Gastrocnemius medialis (tissue), 4 donors: ENCODE data around the gene GIN1. TPM values are rescaled to one million over a fixed set of nuclear protein-coding genes. Genes with fewer than 3 reads are reported as not detected.

Source experiments
- ATAC-seq, 2 donors: fragments of 150-250 bp; one replicate each; pipeline ENCODE4 v1.9.1; 2016
- DNase-seq, 2 donors: peaks; one replicate each; pipeline ENCODE4 v3.0.0-alpha.2; 2019
- H3K27ac ChIP-seq, 4 donors: fragments of 200-600 bp; sonication (generic); 1 replicate in 1 of 4; 2 replicates in 3 of 4; pipeline ENCODE4 v1.5.1; 2016 to 2018; ENCODE audit warnings: mild to moderate bottlenecking in 2 of 4, moderate library complexity in 1 of 4
- H3K27me3 ChIP-seq, 3 donors: fragments of 200-600 bp; sonication (generic) in 2 of 3; 1 replicate in 1 of 3; 2 replicates in 2 of 3; pipeline versions ENCODE4 v1.5.1 to v1.6.0; 2016 to 2019; ENCODE audit warnings: mild to moderate bottlenecking in 1 of 3, moderate library complexity in 1 of 3
- H3K36me3 ChIP-seq, 2 donors: fragments of 200-600 bp; sonication (generic) in 1 of 2; one replicate each; pipeline ENCODE4 v1.5.1; 2017 to 2018
- H3K4me1 ChIP-seq, 2 donors: fragments of 200-600 bp; sonication (generic) in 1 of 2; one replicate each; pipeline ENCODE4 v1.5.1; 2016 to 2017; ENCODE audit warnings: mild to moderate bottlenecking in 2 of 2
- H3K4me3 ChIP-seq, 4 donors: fragments of 200-600 bp; sonication (generic) in 3 of 4; 1 replicate in 1 of 4; 2 replicates in 3 of 4; pipeline ENCODE4 v1.5.1; 2016 to 2019; ENCODE audit warnings: mild to moderate bottlenecking in 2 of 4
- H3K9me3 ChIP-seq, 3 donors: fragments of 200-600 bp; sonication (generic) in 2 of 3; 1 replicate in 1 of 3; 2 replicates in 2 of 3; pipeline ENCODE4 v1.5.1; 2016 to 2019
- POLR2A ChIP-seq, 2 donors: fragments of 450-650 bp; IDR thresholded peaks; one replicate each; pipeline ENCODE4 v1.6.1; 2017; ENCODE audit warnings: antibody characterized with exemption in 2 of 2, mild to moderate bottlenecking in 2 of 2, moderate library complexity in 2 of 2
- in situ Hi-C, 4 donors: fragments of 200-750 bp; cut with MboI; loops; one replicate each; pipeline versions ENCODE4 v1.15.0 to v1.8.0; 2017; ENCODE audit warnings: low sequenced_read_pairs in 4 of 4
- intact Hi-C: fragments of 100-400 bp; cut with DNase I; formaldehyde crosslinking; loops from one replicate; pipeline ENCODE4 v1.15.1; 2023; ENCODE audit warnings: low total_unique reads
- total RNA-seq, 4 donors: library from RNA; depleted of rRNA; stranded (reverse); fragments of >200 nt; gene quantifications; one replicate each; pipeline versions ENCODE4 v1.1.0 to v1.2.3, GENCODE V29; 2016
- TF ChIP-seq, protein P1 (sequence below), 5 experiments: fragments of 450-650 bp in 3 of 5; fragments of 200-600 bp in 2 of 5; sonication (generic) in 2 of 5; IDR thresholded peaks in 4 of 5; conservative IDR thresholded peaks in 1 of 5; 1 replicate in 4 of 5; 2 replicates in 1 of 5; pipeline ENCODE4 v1.5.1; 2016 to 2019; ENCODE audit warnings: antibody characterized with exemption in 5 of 5, mild to moderate bottlenecking in 3 of 5, moderate library complexity in 3 of 5

GIN1 gene
- total RNA-seq, 4 donors from 2014 or later = 4.6 to 11.2 (median 6.9) TPM

- no peak for ATAC-seq
- TF ChIP-seq, protein P1, sequence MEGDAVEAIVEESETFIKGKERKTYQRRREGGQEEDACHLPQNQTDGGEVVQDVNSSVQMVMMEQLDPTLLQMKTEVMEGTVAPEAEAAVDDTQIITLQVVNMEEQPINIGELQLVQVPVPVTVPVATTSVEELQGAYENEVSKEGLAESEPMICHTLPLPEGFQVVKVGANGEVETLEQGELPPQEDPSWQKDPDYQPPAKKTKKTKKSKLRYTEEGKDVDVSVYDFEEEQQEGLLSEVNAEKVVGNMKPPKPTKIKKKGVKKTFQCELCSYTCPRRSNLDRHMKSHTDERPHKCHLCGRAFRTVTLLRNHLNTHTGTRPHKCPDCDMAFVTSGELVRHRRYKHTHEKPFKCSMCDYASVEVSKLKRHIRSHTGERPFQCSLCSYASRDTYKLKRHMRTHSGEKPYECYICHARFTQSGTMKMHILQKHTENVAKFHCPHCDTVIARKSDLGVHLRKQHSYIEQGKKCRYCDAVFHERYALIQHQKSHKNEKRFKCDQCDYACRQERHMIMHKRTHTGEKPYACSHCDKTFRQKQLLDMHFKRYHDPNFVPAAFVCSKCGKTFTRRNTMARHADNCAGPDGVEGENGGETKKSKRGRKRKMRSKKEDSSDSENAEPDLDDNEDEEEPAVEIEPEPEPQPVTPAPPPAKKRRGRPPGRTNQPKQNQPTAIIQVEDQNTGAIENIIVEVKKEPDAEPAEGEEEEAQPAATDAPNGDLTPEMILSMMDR (IDR thresholded peaks at IDR 0.05 in 4 of 5, conservative IDR thresholded peaks at IDR 0.05 in 1 of 5) = no peak
- TF ChIP-seq POLR2A (IDR thresholded peaks at IDR 0.05) = no peak
- Histone ChIP-seq H3K27ac (no peak overlapping the region), H3K36me3 (peaks cover 0 to 6% of the 10 kb centered on the region in 2 donors), H3K27me3 (no peaks in the 10 kb centered on the region), H3K9me3 (no peaks in the 10 kb centered on the region), H3K4me1 (no peaks in the 10 kb centered on the region), H3K4me3 (no peak overlapping the region)
- no peak for DNase-seq
- intact Hi-C loops = no loop called here
- in situ Hi-C loops = no loop called here
Measured at GRCh38 chr5:103109277-103109676, 10.7 kb downstream of the GIN1 start.

GRCh38 chr5:103108086-103108485 is 11.9 kb downstream of the GIN1 start:
- Histone ChIP-seq H3K4me3 (no peak overlapping the region), H3K9me3 (no peaks in the 10 kb centered on the region), H3K36me3 (peaks cover under 1 to 14% of the 10 kb centered on the region in 2 donors), H3K27me3 (no peaks in the 10 kb centered on the region), H3K4me1 (no peaks in the 10 kb centered on the region), H3K27ac (no peak overlapping the region)
- TF ChIP-seq POLR2A (IDR thresholded peaks at IDR 0.05) = no peak
- ATAC-seq (no peak), DNase-seq (no peak)
- intact Hi-C loops (no loop called here), in situ Hi-C loops (no loop called here)

GRCh38 chr5:103102234-103102633 is 17.7 kb downstream of the GIN1 start:
- DNase-seq (no peak), ATAC-seq (no peak)
- Histone ChIP-seq H3K27ac (no peak overlapping the region), H3K4me3 (no peak overlapping the region), H3K9me3 (no peaks in the 10 kb centered on the region), H3K27me3 (no peaks in the 10 kb centered on the region), H3K4me1 (no peaks in the 10 kb centered on the region), H3K36me3 (peaks cover 2 to 30% of the 10 kb centered on the region in 2 donors)
- TF ChIP-seq, protein P1 (IDR thresholded peaks at IDR 0.05 in 4 of 5, conservative IDR thresholded peaks at IDR 0.05 in 1 of 5) = no peak
- TF ChIP-seq POLR2A (IDR thresholded peaks at IDR 0.05) = no peak
- in situ Hi-C loops = no loop called here
- intact Hi-C loops = no loop called here

DNA sequence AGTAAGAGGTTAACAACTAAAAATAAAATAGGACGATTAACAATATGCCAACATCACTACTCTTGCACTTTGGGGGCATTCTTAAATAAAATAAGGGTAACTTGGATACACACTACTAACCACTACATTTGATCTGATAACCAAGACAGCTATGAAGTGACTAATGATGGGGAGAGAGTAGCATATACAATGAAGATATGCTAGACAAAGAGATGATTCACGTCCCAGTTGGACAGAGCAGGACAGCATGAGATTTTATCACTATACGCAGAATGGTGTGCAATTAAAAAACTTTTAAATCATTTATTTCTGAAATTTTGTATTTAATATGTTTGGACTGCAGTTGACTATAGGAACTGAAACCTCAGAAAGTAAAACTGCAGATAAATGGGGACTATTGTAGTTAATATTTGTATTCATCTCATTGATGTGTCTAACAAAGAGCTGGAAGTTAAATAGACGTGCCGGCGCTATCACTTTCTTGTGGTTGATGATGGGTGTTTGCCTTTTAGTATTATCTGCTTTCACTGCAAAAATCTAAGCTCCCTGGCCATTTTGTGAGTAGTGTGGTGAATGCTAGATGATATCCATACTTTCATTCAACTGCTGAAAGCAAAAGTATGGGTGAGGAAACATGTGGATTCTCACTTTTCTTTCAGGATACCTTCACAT is 18.7 kb downstream of the GIN1 start:
- Histone ChIP-seq H3K36me3 (peaks cover 2 to 30% of the 10 kb centered on the region in 2 donors), H3K9me3 (no peaks in the 10 kb centered on the region), H3K27ac (no peak overlapping the region), H3K27me3 (no peaks in the 10 kb centered on the region), H3K4me1 (no peaks in the 10 kb centered on the region), H3K4me3 (no peak overlapping the region)
- intact Hi-C loops = no loop called here
- ATAC-seq (no peak), DNase-seq (no peak)
- in situ Hi-C loops = no loop called here
- no peak for TF ChIP-seq POLR2A (IDR thresholded peaks at IDR 0.05)
- TF ChIP-seq, protein P1 (IDR thresholded peaks at IDR 0.05 in 4 of 5, conservative IDR thresholded peaks at IDR 0.05 in 1 of 5) = no peak

- peaks cover 2 to 29% of the 10 kb centered on the region in 2 donors for H3K36me3 ChIP-seq
Measured at GRCh38 chr5:103098993-103099392, 20.9 kb downstream of the GIN1 start.

More at GRCh38 chr5:103098993-103099392, 20.9 kb downstream of the GIN1 start:
- DNase-seq = no peak
- Histone ChIP-seq H3K27ac (no peak overlapping the region), H3K9me3 (no peaks in the 10 kb centered on the region), H3K4me1 (no peaks in the 10 kb centered on the region), H3K4me3 (no peak overlapping the region), H3K27me3 (no peaks in the 10 kb centered on the region)
- TF ChIP-seq POLR2A (IDR thresholded peaks at IDR 0.05) = no peak
- TF ChIP-seq, protein P1 (IDR thresholded peaks at IDR 0.05 in 4 of 5, conservative IDR thresholded peaks at IDR 0.05 in 1 of 5) = no peak
- in situ Hi-C loops (no loop called here), intact Hi-C loops (no loop called here)
- no peak for ATAC-seq
